HepG2 (cell line): ENCODE measurements around the gene METTL1. TPM values are rescaled to one million over a fixed set of nuclear protein-coding genes. Genes with fewer than 3 reads are reported as not detected.

Source experiments
- ATAC-seq: fragments of 200-7000 bp; cut with Tn5 transposase; 3 replicates; pipeline ENCODE4 v1.9.1; 2020; ENCODE audit warnings: mild to moderate bottlenecking, moderate library complexity
- BruUV-seq: library from RNA; stranded (reverse); fragments of 400-500 nt; replicated peaks from 2 replicates; lab custom pipeline; 2021; lab: Mats Ljungman, UMichigan
- CTCF ChIA-PET: fragments of 300-600 bp; formaldehyde crosslinking; extraction: SDS; loops from one replicate; lab custom pipeline; 2021; ENCODE audit warnings: low total read pairs, inconsistent platforms, low intra/inter-chr PET ratio; lab: Yijun Ruan, JAX
- POLR2A ChIA-PET: fragments of 350-600 bp; sonication (Branson Sonifier 250); formaldehyde crosslinking; loops from one replicate; lab custom pipeline; 2020; ENCODE audit warnings: antibody characterized with exemption, inconsistent platforms; lab: Yijun Ruan, JAX
- DNase-seq: peaks from one replicate; pipeline ENCODE4 v3.0.0-alpha.2; 2015; ENCODE audit warnings: low spot score
- FAIRE-seq: peaks from 3 replicates; lab custom pipeline; 2011; peaks lifted over from hg19 to GRCh38; lab: Jason Lieb, UNC
- H2AFZ ChIP-seq: one replicate; pipeline ENCODE4 v1.6.1; 2011; ENCODE audit warnings: low read length, inconsistent platforms
- H3K27ac ChIP-seq: fragments of 300-600 bp; 3 replicates; pipeline ENCODE4 v1.8.0; 2011; ENCODE audit warnings: mixed run types, mild to moderate bottlenecking, mixed read lengths, low read length, inconsistent platforms; ENCODE audit not compliant: insufficient read depth; ENCODE audit errors: extremely low read length
- H3K27me3 ChIP-seq, 2 experiments: fragments of 200-600 bp in 1 of 2; 2 replicates in 1 of 2; 3 replicates in 1 of 2; pipeline versions ENCODE4 v1.6.0 to v1.8.0; 2011; ENCODE audit warnings: low read length in 2 of 2, mild to moderate bottlenecking in 2 of 2, moderate library complexity in 2 of 2, inconsistent platforms in 1 of 2; ENCODE audit not compliant: insufficient read depth in 2 of 2, control insufficient read depth in 1 of 2
- H3K36me3 ChIP-seq, 2 experiments: fragments of 200-600 bp in 1 of 2; replicated peaks in 1 of 2; 2 replicates in 1 of 2; 3 replicates in 1 of 2; pipeline versions ENCODE4 v1.5.1 to v1.8.0; 2011; ENCODE audit warnings: low read length in 2 of 2, inconsistent platforms in 1 of 2; ENCODE audit not compliant: insufficient read depth in 2 of 2, control insufficient read depth in 1 of 2
- H3K4me1 ChIP-seq: 2 replicates; pipeline ENCODE4 v1.5.1; 2012; ENCODE audit warnings: low read length, inconsistent platforms; ENCODE audit not compliant: insufficient read depth
- H3K4me2 ChIP-seq: 2 replicates; pipeline ENCODE4 v1.6.0; 2011; ENCODE audit warnings: low read depth, low read length, inconsistent platforms
- H3K4me3 ChIP-seq, 3 experiments: fragments of 200-600 bp in 1 of 3; sonication (generic), shearing (Covaris generic) in 1 of 3; replicated peaks in 1 of 3; 2 replicates each; pipeline ENCODE4 v1.5.1; 2011 to 2016; ENCODE audit warnings: low read length in 3 of 3, inconsistent platforms in 2 of 3, low read depth in 2 of 3, mild to moderate bottlenecking in 2 of 3, control low read depth in 1 of 3, mixed read lengths in 1 of 3; ENCODE audit not compliant: insufficient read depth in 1 of 3
- H3K79me2 ChIP-seq: one replicate; pipeline ENCODE4 v1.6.1; 2011; ENCODE audit warnings: low read length, inconsistent platforms; ENCODE audit not compliant: insufficient read depth
- H3K9ac ChIP-seq: 2 replicates; pipeline ENCODE4 v1.6.0; 2011; ENCODE audit warnings: mild to moderate bottlenecking, low read depth, low read length, inconsistent platforms; ENCODE audit not compliant: insufficient read depth
- H3K9me3 ChIP-seq: 2 replicates; pipeline ENCODE4 v1.5.1; 2012; ENCODE audit warnings: mild to moderate bottlenecking, low read length
- H4K20me1 ChIP-seq: 2 replicates; pipeline ENCODE4 v1.6.0; 2011; ENCODE audit warnings: inconsistent platforms, mild to moderate bottlenecking, low read length, moderate library complexity; ENCODE audit not compliant: insufficient read depth
- ELF4 ChIP-seq: sonication (generic); formaldehyde crosslinking; IDR thresholded peaks from 2 replicates; pipeline ENCODE4 v1.5.0; 2020; ENCODE audit warnings: missing genetic modification reagents, mild to moderate bottlenecking, moderate library complexity, borderline replicate concordance
- ISX ChIP-seq: sonication (generic); formaldehyde crosslinking; conservative IDR thresholded peaks from 2 replicates; pipeline ENCODE4 v1.5.0; 2020; ENCODE audit warnings: missing genetic modification reagents
- NPAS2 ChIP-seq: sonication (generic); formaldehyde crosslinking; IDR thresholded peaks from 2 replicates; pipeline ENCODE4 v1.8.0; 2022; ENCODE audit warnings: mild to moderate bottlenecking, missing genetic modification reagents, borderline replicate concordance
- NR2F1 ChIP-seq, 2 experiments: fragments of 450-650 bp in 1 of 2; formaldehyde crosslinking in 1 of 2; IDR thresholded peaks; 2 replicates each; pipeline versions ENCODE4 v1.5.0 to v1.6.1; 2016 to 2020; ENCODE audit warnings: mild to moderate bottlenecking in 1 of 2, missing compliant biosample characterization in 1 of 2, missing genetic modification reagents in 1 of 2, moderate library complexity in 1 of 2
- PCBP1 ChIP-seq: fragments of 200-400 bp; formaldehyde crosslinking; IDR thresholded peaks from 2 replicates; pipeline ENCODE4 v1.6.1; 2017; ENCODE audit warnings: mild to moderate bottlenecking, low read depth, low read length, borderline replicate concordance
- SIN3B ChIP-seq: fragments of 150-350 bp; IDR thresholded peaks from 2 replicates; pipeline ENCODE4 v1.6.1; 2014; ENCODE audit warnings: low read length
- SOX6 ChIP-seq, 2 experiments: fragments of 450-650 bp in 1 of 2; sonication (generic) in 1 of 2; formaldehyde crosslinking in 1 of 2; IDR thresholded peaks; 2 replicates each; pipeline versions ENCODE4 v1.4.0 to v1.6.1; 2017 to 2020; ENCODE audit warnings: antibody characterized with exemption in 1 of 2, mild to moderate bottlenecking in 1 of 2, missing genetic modification reagents in 1 of 2
- TBX3 ChIP-seq: fragments of 450-650 bp; IDR thresholded peaks from 2 replicates; pipeline ENCODE4 v1.6.1; 2017; ENCODE audit warnings: antibody characterized with exemption, mild to moderate bottlenecking, inconsistent platforms, borderline replicate concordance
- ZNF326 ChIP-seq: sonication (generic); formaldehyde crosslinking; IDR thresholded peaks from 2 replicates; pipeline ENCODE4 v1.4.0; 2020; ENCODE audit warnings: missing genetic modification reagents, borderline replicate concordance
- ZNF350 ChIP-seq: sonication (generic); formaldehyde crosslinking; IDR thresholded peaks from 2 replicates; pipeline ENCODE4 v1.4.0; 2020; ENCODE audit warnings: mild to moderate bottlenecking, low read depth, missing genetic modification reagents, borderline replicate concordance
- ZNF530 ChIP-seq: sonication (generic); formaldehyde crosslinking; IDR thresholded peaks from 2 replicates; pipeline ENCODE4 v1.5.0; 2020; ENCODE audit warnings: low read depth, mild to moderate bottlenecking, missing genetic modification reagents
- ZNF562 ChIP-seq: sonication (generic); formaldehyde crosslinking; IDR thresholded peaks from 2 replicates; pipeline ENCODE4 v1.8.0; 2022; ENCODE audit warnings: missing genetic modification reagents, borderline replicate concordance
- ZNF749 ChIP-seq: sonication (generic); formaldehyde crosslinking; IDR thresholded peaks from 2 replicates; pipeline ENCODE4 v1.8.0; 2022; ENCODE audit warnings: mild to moderate bottlenecking, missing genetic modification reagents, moderate library complexity, borderline replicate concordance
- WGBS: methylation state at CpG from one replicate; pipeline ENCODE4 v1.1.6; 2017; ENCODE audit warnings: low lambda C conversion rate; 5-methylcytosine and 5-hydroxymethylcytosine counted together
- in situ Hi-C: cut with HindIII; loops from 2 replicates; pipeline ENCODE4 v1.10.0; 2017; ENCODE audit warnings: low pct_unique_long_range_greater_than_20kb; ENCODE audit not compliant: extremely low pct_ligation_motif_present
- intact Hi-C: fragments of 100-400 bp; cut with micrococcal nuclease; formaldehyde crosslinking; loops from one replicate; pipeline ENCODE4 v1.10.0; 2022; ENCODE audit not compliant: unreplicated experiment
- polyA plus RNA-seq, 8 experiments: library from polyadenylated mRNA; depleted of rRNA in 3 of 8; stranded (reverse) in 7 of 8; unstranded in 1 of 8; fragments of >200 nt; fragmentation: Illumina TruSeq in 4 of 8; extraction: Trizol in 4 of 8; gene quantifications; 2 replicates each; pipeline versions ENCODE4 v1.2.1 to v1.2.3, GENCODE V29; 2011 to 2016; ENCODE audit warnings: low read depth in 4 of 8, missing spikeins in 1 of 8, mixed read lengths in 1 of 8; ENCODE audit not compliant: insufficient read depth in 1 of 8
- total RNA-seq, 5 experiments: library from RNA; depleted of rRNA; stranded (reverse); fragments of >200 nt; fragmentation: Illumina TruSeq; extraction: Trizol; gene quantifications; 2 replicates each; pipeline ENCODE4 v1.2.3, GENCODE V29; 2016; ENCODE audit warnings: low read depth in 1 of 5
- TF ChIP-seq, protein P1 (sequence below): sonication (generic); formaldehyde crosslinking; IDR thresholded peaks from 2 replicates; pipeline ENCODE4 v1.5.1; 2020; ENCODE audit warnings: mild to moderate bottlenecking, missing genetic modification reagents
- TF ChIP-seq, protein P2 (sequence below): sonication (generic); formaldehyde crosslinking; conservative IDR thresholded peaks from 2 replicates; pipeline ENCODE4 v1.8.0; 2022; ENCODE audit warnings: mild to moderate bottlenecking, moderate library complexity, missing genetic modification reagents

The METTL1 gene
- total and polyA plus RNA-seq, 2 of the 13 experiments (the other 11 are each of a cell fraction or from before 2014, with no cell fraction given), result 34.7 to 36.9 TPM

DNA sequence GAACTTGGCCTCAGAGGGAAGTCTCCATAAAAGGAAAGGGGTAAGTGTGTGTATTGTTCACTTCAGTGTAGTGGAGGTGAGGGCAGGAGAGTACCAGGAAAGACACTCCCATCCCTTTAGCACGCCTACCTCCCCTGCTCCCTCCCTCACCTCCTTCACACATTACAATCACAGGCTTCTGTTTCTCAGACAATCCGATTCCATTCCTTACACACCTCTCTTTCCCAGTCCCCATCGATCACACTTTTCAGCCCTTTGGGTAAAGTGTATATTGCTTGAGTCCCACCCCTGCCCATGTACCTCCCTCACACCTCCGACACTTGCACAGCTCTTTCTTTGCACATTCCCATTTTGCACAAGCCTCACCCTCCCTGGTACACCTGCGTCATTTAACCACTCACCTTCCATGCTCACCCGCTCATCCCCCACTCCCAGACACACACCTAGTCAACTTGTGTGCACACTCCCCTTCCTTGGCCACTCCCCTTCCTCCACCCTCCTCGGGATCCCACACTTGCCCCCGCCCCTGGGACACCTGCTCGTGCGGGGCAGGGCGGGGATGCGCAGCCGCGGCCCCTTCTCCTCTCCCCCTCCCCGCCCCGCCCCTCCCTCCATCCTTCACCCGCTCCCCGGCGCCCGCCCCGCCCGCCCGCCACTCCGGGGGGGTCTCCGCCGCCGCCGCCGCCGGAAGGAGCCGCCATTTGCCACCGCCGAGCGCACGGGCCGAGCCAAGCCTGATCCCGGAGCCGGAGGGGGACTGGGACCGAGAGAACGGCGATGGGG, 17.3 kb downstream of the METTL1 start, which contains the start of gene MARCHF9 (continued):
- TF ChIP-seq PCBP1, result 0 out of 2 replicates have a peak, but pooled peaks have one; percentile 74

DNA sequence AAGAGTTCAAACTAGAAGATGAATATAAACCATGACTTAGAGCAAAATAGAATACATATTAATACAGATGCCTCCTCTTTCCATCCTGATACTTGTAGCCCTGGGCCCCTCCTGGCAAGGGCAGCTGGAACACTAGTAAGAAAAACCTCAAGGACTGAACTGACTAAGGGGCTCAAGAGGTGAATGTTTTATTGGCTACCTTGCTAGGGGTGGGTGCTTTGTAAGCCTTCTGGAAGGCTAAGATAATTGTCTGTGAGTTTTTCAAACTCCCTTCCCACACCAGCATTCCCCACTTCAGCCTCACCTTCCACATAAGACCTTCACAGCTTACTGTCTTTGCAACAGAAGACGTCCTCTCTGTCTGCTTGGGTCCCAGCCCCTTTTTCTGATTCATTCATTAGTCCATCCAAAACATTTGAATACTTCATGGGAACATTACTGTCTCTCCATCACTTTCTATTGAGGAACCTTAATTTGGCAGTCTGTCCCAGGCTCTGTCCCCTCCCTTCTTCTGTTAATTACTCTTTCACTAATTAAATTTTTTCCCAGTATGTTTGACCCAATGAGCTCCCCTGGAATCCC, 18.1 kb downstream of the METTL1 start:
- CTCF ChIA-PET, result no interaction called here
- BruUV-seq, result no TSS peak

More for the DNA sequence above, 18.1 kb downstream of the METTL1 start:
- Histone ChIP-seq H3K4me1 (peaks cover 43% of the 10 kb centered on the region), H3K27ac (peak overlapping the region; percentile 30), H3K79me2 (peaks cover 24% of the 10 kb centered on the region), H3K4me3 (peak overlapping the region in 2 of 3 experiments; percentile 81 to 82; a peak in 2 of 6 replicates), H3K9ac (no peak overlapping the region), H2AFZ (no peak overlapping the region), H3K4me2 (peak overlapping the region; percentile 80; the same call in 1 of the 2 replicates), H3K36me3 (peaks cover 8 to 15% of the 10 kb centered on the region in 2 experiments; a peak in 4 of 5 replicates), H3K9me3 (no peaks in the 10 kb centered on the region)
- intact Hi-C loops (no loop called here), in situ Hi-C loops (no loop called here)
- 16% methylated on average over 1 of the region's 1 CpG for WGBS
- DNase-seq, result no peak
- no peak for FAIRE-seq
- no peak for ATAC-seq
- TF ChIP-seq ISX (CRISPR knock-in tag) (no peak), SOX6 (IDR thresholded peaks at IDR 0.05) (no peak), SOX6 (CRISPR knock-in tag; IDR thresholded peaks at IDR 0.05) (no peak), ELF4 (CRISPR knock-in tag) (no peak), ZNF350 (no peak), NR2F1 (CRISPR knock-in tag; IDR thresholded peaks at IDR 0.05) (no peak), ZNF326 (no peak), SIN3B (no peak), TBX3 (no peak), ZNF530 (CRISPR knock-in tag) (no peak), NPAS2 (no peak), ZNF562 (CRISPR knock-in tag) (no peak), ZNF749 (CRISPR knock-in tag) (no peak)
- TF ChIP-seq, protein P1, sequence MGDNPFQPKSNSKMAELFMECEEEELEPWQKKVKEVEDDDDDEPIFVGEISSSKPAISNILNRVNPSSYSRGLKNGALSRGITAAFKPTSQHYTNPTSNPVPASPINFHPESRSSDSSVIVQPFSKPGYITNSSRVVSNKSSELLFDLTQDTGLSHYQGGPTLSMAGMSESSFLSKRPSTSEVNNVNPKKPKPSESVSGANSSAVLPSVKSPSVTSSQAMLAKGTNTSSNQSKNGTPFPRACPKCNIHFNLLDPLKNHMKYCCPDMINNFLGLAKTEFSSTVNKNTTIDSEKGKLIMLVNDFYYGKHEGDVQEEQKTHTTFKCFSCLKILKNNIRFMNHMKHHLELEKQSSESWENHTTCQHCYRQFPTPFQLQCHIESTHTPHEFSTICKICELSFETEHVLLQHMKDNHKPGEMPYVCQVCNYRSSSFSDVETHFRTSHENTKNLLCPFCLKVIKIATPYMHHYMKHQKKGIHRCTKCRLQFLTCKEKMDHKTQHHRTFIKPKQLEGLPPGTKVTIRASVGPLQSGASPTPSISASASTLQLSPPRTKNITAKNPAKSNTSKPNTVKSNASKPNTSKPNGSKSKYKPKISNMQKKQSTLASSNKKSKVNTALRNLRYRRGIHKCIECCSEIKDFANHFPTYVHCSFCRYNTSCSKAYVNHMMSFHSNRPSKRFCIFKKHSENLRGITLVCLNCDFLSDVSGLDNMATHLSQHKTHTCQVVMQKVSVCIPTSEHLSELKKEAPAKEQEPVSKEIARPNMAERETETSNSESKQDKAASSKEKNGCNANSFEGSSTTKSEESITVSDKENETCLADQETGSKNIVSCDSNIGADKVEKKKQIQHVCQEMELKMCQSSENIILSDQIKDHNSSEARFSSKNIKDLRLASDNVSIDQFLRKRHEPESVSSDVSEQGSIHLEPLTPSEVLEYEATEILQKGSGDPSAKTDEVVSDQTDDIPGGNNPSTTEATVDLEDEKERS (CRISPR knock-in tag), result no peak
- TF ChIP-seq, protein P2, sequence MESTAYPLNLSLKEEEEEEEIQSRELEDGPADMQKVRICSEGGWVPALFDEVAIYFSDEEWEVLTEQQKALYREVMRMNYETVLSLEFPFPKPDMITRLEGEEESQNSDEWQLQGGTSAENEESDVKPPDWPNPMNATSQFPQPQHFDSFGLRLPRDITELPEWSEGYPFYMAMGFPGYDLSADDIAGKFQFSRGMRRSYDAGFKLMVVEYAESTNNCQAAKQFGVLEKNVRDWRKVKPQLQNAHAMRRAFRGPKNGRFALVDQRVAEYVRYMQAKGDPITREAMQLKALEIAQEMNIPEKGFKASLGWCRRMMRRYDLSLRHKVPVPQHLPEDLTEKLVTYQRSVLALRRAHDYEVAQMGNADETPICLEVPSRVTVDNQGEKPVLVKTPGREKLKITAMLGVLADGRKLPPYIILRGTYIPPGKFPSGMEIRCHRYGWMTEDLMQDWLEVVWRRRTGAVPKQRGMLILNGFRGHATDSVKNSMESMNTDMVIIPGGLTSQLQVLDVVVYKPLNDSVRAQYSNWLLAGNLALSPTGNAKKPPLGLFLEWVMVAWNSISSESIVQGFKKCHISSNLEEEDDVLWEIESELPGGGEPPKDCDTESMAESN (CRISPR knock-in tag), result no peak
- TF ChIP-seq, all 625 proteins: peak for 0
- H4K20me1 ChIP-seq, result 0 out of 2 replicates have a peak, but pooled peaks cover 5% of the 10 kb centered on the region
- POLR2A ChIA-PET, result interaction anchor here (1.1 to 1.2 kb wide), 2 partner anchors 9 to 18 kb away, joined by 4 to 6 read pairs; partner anchors contain the start of genes EEF1AKMT3, METTL1 and TSPAN31
- H3K27me3 ChIP-seq, result no peaks in the 10 kb centered on the region; a peak in 1 of 5 replicates
